Heart left ventricle (tissue), 16 donors: ENCODE data around the gene TMEM59. TPM values are rescaled to one million over a fixed set of nuclear protein-coding genes. Genes with fewer than 3 reads are reported as not detected.

Source experiments
- ATAC-seq, 4 donors: fragments of 200-7000 bp; cut with Tn5 transposase; one replicate each; pipeline ENCODE4 v1.9.1; 2020 to 2022; ENCODE audit warnings: moderate library complexity in 4 of 4, mild to moderate bottlenecking in 3 of 4, moderate number of reproducible peaks in 1 of 4
- DNase-seq, 5 donors: peaks; one replicate each; pipeline ENCODE4 v3.0.0-alpha.2; 2020
- H3K27ac ChIP-seq, 12 donors: fragments of 200-600 bp; sonication (generic) in 4 of 12; one replicate each; pipeline versions ENCODE4 v1.5.0 to v1.8.0; 2016 to 2022; ENCODE audit warnings: mild to moderate bottlenecking in 2 of 12
- H3K27me3 ChIP-seq, 9 donors: fragments of 200-600 bp; sonication (generic) in 2 of 9; one replicate each; pipeline versions ENCODE4 v1.5.1 to v1.8.0; 2016 to 2022; ENCODE audit warnings: mild to moderate bottlenecking in 3 of 9
- H3K36me3 ChIP-seq, 9 donors: fragments of 200-600 bp; sonication (generic) in 2 of 9; one replicate each; pipeline versions ENCODE4 v1.5.0 to v1.8.0; 2018 to 2022; ENCODE audit warnings: mild to moderate bottlenecking in 2 of 9
- H3K4me1 ChIP-seq, 12 donors: fragments of 200-600 bp; sonication (generic) in 4 of 12; one replicate each; pipeline versions ENCODE4 v1.5.0 to v1.8.0; 2016 to 2022; ENCODE audit warnings: mild to moderate bottlenecking in 3 of 12
- H3K4me3 ChIP-seq, 12 donors: fragments of 200-600 bp; sonication (generic) in 4 of 12; one replicate each; pipeline versions ENCODE4 v1.5.0 to v1.8.0; 2017 to 2022; ENCODE audit warnings: mild to moderate bottlenecking in 9 of 12, moderate library complexity in 4 of 12
- H3K9me3 ChIP-seq, 12 donors: fragments of 200-600 bp; sonication (generic) in 4 of 12; one replicate each; pipeline versions ENCODE4 v1.5.0 to v1.8.0; 2016 to 2022; ENCODE audit warnings: mild to moderate bottlenecking in 1 of 12
- POLR2A ChIP-seq, 2 donors: fragments of 450-650 bp; IDR thresholded peaks; one replicate each; pipeline ENCODE4 v1.6.1; 2017; ENCODE audit warnings: antibody characterized with exemption in 2 of 2, mild to moderate bottlenecking in 2 of 2, moderate library complexity in 2 of 2
- WGBS, 4 donors: extraction: QIAGEN DNeasy Blood & Tissue Kit in 2 of 4; methylation state at CpG; one replicate each; pipeline versions ENCODE4 v1.1.5 to v1.1.7; 2013 to 2018; 5-methylcytosine and 5-hydroxymethylcytosine counted together
- intact Hi-C, 10 donors: fragments of 100-400 bp; cut with DNase I; formaldehyde crosslinking; loops; one replicate each; pipeline versions ENCODE4 v1.11.1 to v1.14.2; 2022
- polyA plus RNA-seq, 2 donors: library from polyadenylated mRNA; stranded (reverse); fragments of 200-250 nt; gene quantifications; one replicate each; pipeline ENCODE4 v1.2.3, GENCODE V29; 2013
- total RNA-seq, 9 donors: library from RNA; depleted of rRNA in 2 of 9; stranded (reverse); fragments of >200 nt in 2 of 9; fragmentation: NEBNext Ultra II Directional in 3 of 9; extraction: Animal tissue kit (Norgen Biotek cat#: 25700) in 3 of 9; gene quantifications; one replicate each; pipeline versions ENCODE4 v1.1.0 to v1.2.4, GENCODE V29; 2016 to 2023
- TF ChIP-seq, protein P1 (sequence below), 12 donors: fragments of 200-600 bp; sonication (generic) in 4 of 12; IDR thresholded peaks; one replicate each; pipeline versions ENCODE4 v1.5.0 to v1.8.0; 2018 to 2022; ENCODE audit warnings: antibody characterized with exemption in 12 of 12, mild to moderate bottlenecking in 5 of 12
- donor health status: ischemic (EF 13 %, LVEDD 7.1; RV severe dilation, severe dysfunction).
- donor health status: healthy with polysubstance abuse.
- donor health status: DM: no; HTN: yes; CAD: no.
- donor health status: DM: no; HTN: no; CAD: no.
- donor health status: ischemic (EF 25% LVEDD 6.9; RV normal size, moderate dysfunction).
- donor health status: ischemic (EF 25% LVEDD 5.7; RV mildly dilated, moderate dysfunction).
- donor health status: healthy.
- donor health status: DM: yes; HTN: yes; CAD: no.
- donor health status: ischemic (EF 35%, LVEDD 5.7; RV mildly dilated, moderate dysfunction).
- donor health status: nonischemic (EF 11% LVEDD 7.7; RV severe dilation, severe dysfunction).
- donor health status: DM: yes; HTN: yes; CAD: no.
- donor health status: PGD.
- donor health status: ischemic (EF 29% LVEDD 5.4; RV normal size, mild dysfunction).
- donor health status: nonischemic (EF 23%, LVEDD 6.1; RV moderate dilation, normal function).

TMEM59 gene
- total and polyA plus RNA-seq, 11 donors, result 124 to 496 (median 352) TPM

GRCh38 chr1:54003249-54003646, 49.8 kb downstream of the TMEM59 start:
- no peak overlapping the region for H3K4me3 ChIP-seq
- H3K27ac ChIP-seq, result no peak overlapping the region
- peaks cover 0 to 3% (median 0%) of the 10 kb centered on the region in 9 donors for H3K27me3 ChIP-seq
- H3K4me1 ChIP-seq, result no peaks in the 10 kb centered on the region
- ATAC-seq (no peak), DNase-seq (no peak)
- H3K9me3 ChIP-seq, result no peaks in the 10 kb centered on the region
- intact Hi-C loops, result no loop called here
- TF ChIP-seq, protein P1, sequence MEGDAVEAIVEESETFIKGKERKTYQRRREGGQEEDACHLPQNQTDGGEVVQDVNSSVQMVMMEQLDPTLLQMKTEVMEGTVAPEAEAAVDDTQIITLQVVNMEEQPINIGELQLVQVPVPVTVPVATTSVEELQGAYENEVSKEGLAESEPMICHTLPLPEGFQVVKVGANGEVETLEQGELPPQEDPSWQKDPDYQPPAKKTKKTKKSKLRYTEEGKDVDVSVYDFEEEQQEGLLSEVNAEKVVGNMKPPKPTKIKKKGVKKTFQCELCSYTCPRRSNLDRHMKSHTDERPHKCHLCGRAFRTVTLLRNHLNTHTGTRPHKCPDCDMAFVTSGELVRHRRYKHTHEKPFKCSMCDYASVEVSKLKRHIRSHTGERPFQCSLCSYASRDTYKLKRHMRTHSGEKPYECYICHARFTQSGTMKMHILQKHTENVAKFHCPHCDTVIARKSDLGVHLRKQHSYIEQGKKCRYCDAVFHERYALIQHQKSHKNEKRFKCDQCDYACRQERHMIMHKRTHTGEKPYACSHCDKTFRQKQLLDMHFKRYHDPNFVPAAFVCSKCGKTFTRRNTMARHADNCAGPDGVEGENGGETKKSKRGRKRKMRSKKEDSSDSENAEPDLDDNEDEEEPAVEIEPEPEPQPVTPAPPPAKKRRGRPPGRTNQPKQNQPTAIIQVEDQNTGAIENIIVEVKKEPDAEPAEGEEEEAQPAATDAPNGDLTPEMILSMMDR (IDR thresholded peaks at IDR 0.05), result no peak
- no peak for TF ChIP-seq POLR2A (IDR thresholded peaks at IDR 0.05)
- WGBS, 4 donors, result 87 to 95% (median 93%) methylated on average over 12 of the region's 12 CpGs
- no peaks in the 10 kb centered on the region for H3K36me3 ChIP-seq

GRCh38 chr1:54002544-54003248, 50.3 kb downstream of the TMEM59 start:
- ATAC-seq, result no peak
- Histone ChIP-seq H3K27ac (no peak overlapping the region), H3K9me3 (no peaks in the 10 kb centered on the region), H3K4me1 (no peaks in the 10 kb centered on the region), H3K36me3 (no peaks in the 10 kb centered on the region), H3K27me3 (no peaks in the 10 kb centered on the region), H3K4me3 (no peak overlapping the region)
- intact Hi-C loops, result no loop called here
- WGBS, 4 donors, result 59 to 86% (median 69%) methylated on average over 9 of the region's 9 CpGs
- TF ChIP-seq POLR2A (IDR thresholded peaks at IDR 0.05), result no peak
- TF ChIP-seq, protein P1 (IDR thresholded peaks at IDR 0.05), result no peak
- DNase-seq, result no peak

DNA sequence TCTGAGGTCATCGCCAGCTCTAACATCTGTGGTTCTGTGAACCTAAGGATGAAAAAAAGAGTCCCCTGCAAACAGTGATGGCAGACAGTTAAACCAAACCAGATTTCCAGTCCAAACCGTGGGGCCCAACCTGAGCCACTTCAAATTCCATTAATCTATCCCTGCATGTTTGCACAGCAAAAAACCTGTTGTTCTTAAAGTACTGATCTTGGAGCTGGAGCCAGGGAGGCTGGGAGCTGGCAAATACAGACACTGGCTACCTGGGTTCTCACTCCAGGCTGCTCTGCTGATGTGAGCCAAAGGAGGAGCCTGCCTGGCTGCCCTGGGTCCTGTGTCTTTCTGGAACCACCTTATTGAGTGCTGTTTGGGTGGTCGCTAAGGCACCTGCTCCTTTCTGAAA, 51.4 kb downstream of the TMEM59 start:
- Histone ChIP-seq H3K27ac (no peak overlapping the region), H3K27me3 (no peaks in the 10 kb centered on the region), H3K4me1 (no peaks in the 10 kb centered on the region), H3K36me3 (no peaks in the 10 kb centered on the region), H3K4me3 (no peak overlapping the region), H3K9me3 (no peaks in the 10 kb centered on the region)
- ATAC-seq (no peak), DNase-seq (no peak)
- TF ChIP-seq POLR2A (IDR thresholded peaks at IDR 0.05), result no peak
- TF ChIP-seq, protein P1 (IDR thresholded peaks at IDR 0.05), result no peak
- intact Hi-C loops, result no loop called here
- 58 to 80% (median 73%) methylated on average over 3 of the region's 3 CpGs for WGBS, 4 donors

DNA sequence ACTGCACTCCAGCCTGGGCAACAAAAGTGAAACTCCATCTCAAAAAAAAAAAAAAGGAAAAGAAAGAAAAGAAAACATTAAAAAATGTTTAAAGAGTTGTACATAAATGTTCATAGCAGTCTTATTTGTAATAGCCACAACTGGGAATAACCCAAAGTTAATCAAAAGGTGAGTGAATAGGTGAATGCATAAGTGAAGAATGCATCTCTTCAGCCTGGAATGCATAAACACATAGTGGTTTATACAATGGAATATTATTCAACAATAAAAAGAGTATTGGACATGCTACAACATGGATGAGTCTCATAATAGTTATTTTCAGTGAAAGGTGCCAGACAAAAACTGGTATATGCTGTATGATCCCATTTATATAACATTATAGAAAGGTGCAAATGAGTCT, 53.1 kb downstream of the TMEM59 start:
- no peaks in the 10 kb centered on the region for H3K9me3 ChIP-seq
- DNase-seq (no peak), ATAC-seq (no peak)
- TF ChIP-seq, protein P1 (IDR thresholded peaks at IDR 0.05), result no peak
- TF ChIP-seq POLR2A (IDR thresholded peaks at IDR 0.05), result no peak
- H3K4me1 ChIP-seq, result no peaks in the 10 kb centered on the region
- no peaks in the 10 kb centered on the region for H3K27me3 ChIP-seq
- H3K36me3 ChIP-seq, result no peaks in the 10 kb centered on the region
- no peak overlapping the region for H3K27ac ChIP-seq
- no peak overlapping the region for H3K4me3 ChIP-seq
- intact Hi-C loops, result no loop called here
